ENCODE results near the gene CD2.
"Not testable (repeated sequence)": the region's sequence is repeated elsewhere in the genome, so short reads cannot be mapped to it uniquely, and the experiment has no call there.

The CD2 gene

DNA sequence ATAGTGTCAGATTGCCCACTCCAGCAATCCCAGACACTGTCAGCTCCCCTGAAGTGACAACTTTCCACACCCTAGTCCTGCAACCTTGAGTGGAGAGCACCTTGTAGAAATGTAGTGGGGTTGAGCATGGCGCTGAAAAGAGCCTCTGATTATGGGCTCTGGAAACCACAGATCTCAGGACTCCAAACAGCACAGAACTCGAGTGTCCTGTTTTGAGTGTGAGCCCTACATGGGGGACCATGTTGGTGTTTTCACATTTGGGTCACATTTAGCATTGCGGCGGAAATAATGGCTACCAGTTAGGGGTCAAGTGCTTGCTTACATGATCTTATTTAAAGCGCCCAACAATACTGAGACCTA is 4.2 kb downstream of the CD2 start:
- H3K36me3 ChIP-seq (ENCODE audit: control insufficient read depth, insufficient read depth, low read length), result peaks cover 27% of the 10 kb centered on the region
- H3K27me3 ChIP-seq (replicated peaks; ENCODE audit: control insufficient read depth, insufficient read depth, low read length, poor library complexity, severe bottlenecking); DNase-seq; H3K9me3 ChIP-seq (ENCODE audit: control insufficient read depth, low read length): not testable (repeated sequence)
- peak overlapping the region; percentile 82 for H3K4me3 ChIP-seq (ENCODE audit: insufficient read depth, low read depth, low read length, poor library complexity, severe bottlenecking)
- peaks cover 39% of the 10 kb centered on the region for H3K4me1 ChIP-seq (ENCODE audit: control insufficient read depth, insufficient read depth, low read length, poor library complexity, severe bottlenecking)
- H3K27ac ChIP-seq (ENCODE audit: insufficient read depth, low read length, poor library complexity, severe bottlenecking), result peak overlapping the region; percentile 87

DNA sequence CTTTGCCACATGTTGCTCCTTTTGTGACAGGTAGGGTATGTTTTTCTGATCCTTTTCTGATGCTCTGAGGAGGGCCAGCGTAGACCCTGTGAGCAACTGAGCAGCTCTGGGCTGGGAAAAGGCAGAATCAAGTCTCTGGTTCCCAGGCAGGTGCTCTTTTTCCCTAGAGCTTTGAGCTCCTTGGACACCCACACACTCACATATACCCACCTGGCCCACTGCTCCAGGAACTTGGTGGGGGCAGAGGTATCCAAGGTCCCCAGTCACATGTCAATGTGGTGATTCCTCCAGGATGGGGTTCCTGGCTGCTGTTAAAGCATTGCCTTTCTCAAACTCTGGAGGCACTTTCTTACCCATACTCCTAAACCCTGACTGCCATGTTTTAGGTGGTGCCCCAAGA is 5.4 kb downstream of the CD2 start:
- no peaks in the 10 kb centered on the region for H3K27me3 ChIP-seq (replicated peaks; ENCODE audit: control insufficient read depth, insufficient read depth, low read length, poor library complexity, severe bottlenecking)
- no peaks in the 10 kb centered on the region for H3K9me3 ChIP-seq (ENCODE audit: control insufficient read depth, low read length)
- peaks cover 50% of the 10 kb centered on the region for H3K4me1 ChIP-seq (ENCODE audit: control insufficient read depth, insufficient read depth, low read length, poor library complexity, severe bottlenecking)
- peaks cover 27% of the 10 kb centered on the region for H3K36me3 ChIP-seq (ENCODE audit: control insufficient read depth, insufficient read depth, low read length)
- DNase-seq, result no peak
- peak overlapping the region; percentile 82 for H3K4me3 ChIP-seq (ENCODE audit: insufficient read depth, low read depth, low read length, poor library complexity, severe bottlenecking)
- H3K27ac ChIP-seq (ENCODE audit: insufficient read depth, low read length, poor library complexity, severe bottlenecking), result peak overlapping the region; percentile 87

DNA sequence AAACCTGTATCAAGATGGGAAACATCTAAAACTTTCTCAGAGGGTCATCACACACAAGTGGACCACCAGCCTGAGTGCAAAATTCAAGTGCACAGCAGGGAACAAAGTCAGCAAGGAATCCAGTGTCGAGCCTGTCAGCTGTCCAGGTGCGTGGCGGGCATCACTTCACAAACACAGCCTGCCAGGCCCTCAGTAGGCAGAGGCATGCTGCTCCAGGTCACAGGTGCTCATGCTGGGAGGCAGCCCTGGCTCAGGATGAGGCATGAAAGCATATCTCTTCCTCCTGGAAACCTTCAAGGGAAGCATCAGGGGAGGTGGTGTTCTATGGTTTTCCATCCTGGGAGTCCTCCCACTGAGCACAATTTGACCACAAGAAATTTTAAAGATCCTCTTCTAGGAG is 6.3 kb downstream of the CD2 start:
- DNase-seq, result no peak
- Histone ChIP-seq H3K36me3 (ENCODE audit: control insufficient read depth, insufficient read depth, low read length) (peaks cover 35% of the 10 kb centered on the region), H3K9me3 (ENCODE audit: control insufficient read depth, low read length) (no peaks in the 10 kb centered on the region), H3K4me3 (ENCODE audit: insufficient read depth, low read depth, low read length, poor library complexity, severe bottlenecking) (no peak overlapping the region), H3K27me3 (replicated peaks; ENCODE audit: control insufficient read depth, insufficient read depth, low read length, poor library complexity, severe bottlenecking) (no peaks in the 10 kb centered on the region), H3K4me1 (ENCODE audit: control insufficient read depth, insufficient read depth, low read length, poor library complexity, severe bottlenecking) (peaks cover 58% of the 10 kb centered on the region), H3K27ac (ENCODE audit: insufficient read depth, low read length, poor library complexity, severe bottlenecking) (peak overlapping the region; percentile 87)

DNA sequence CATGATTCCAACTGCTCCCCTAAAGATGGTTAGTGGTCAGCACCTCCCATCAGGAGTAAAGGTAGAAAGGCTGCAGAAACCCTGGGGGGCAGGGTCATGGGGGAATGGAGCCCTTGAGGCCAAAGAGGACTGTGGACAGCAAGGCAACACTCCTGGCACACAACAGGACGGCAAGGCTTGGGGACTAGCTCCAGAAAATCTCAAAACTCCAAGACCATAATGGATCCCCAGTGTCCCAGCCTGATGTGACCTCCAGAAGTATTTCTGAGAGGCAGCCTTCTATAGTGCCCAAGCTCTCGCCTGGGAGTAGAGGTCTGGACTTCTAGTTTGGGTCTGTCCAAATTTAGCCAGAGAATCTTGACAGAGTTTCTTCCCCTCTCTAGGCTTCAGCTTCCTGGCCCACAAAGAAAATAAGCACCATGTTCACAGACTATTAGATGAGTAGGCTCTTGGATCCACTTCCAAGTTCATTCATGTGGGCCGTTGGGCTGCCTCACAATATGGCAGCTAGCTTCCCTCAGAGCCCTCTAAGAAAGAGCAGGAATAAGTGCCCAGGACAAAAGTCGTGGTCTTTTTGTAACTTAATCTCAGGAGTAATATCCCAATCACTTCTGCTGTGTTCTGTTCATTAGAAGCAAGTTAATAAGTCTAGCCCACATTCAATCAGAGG is 6.9 kb downstream of the CD2 start:
- H3K27me3 ChIP-seq (replicated peaks; ENCODE audit: control insufficient read depth, insufficient read depth, low read length, poor library complexity, severe bottlenecking), result no peaks in the 10 kb centered on the region
- peak overlapping the region; percentile 87 for H3K27ac ChIP-seq (ENCODE audit: insufficient read depth, low read length, poor library complexity, severe bottlenecking)
- H3K9me3 ChIP-seq (ENCODE audit: control insufficient read depth, low read length), result no peaks in the 10 kb centered on the region
- no peak overlapping the region for H3K4me3 ChIP-seq (ENCODE audit: insufficient read depth, low read depth, low read length, poor library complexity, severe bottlenecking)
- DNase-seq, result no peak
- peaks cover 64% of the 10 kb centered on the region for H3K4me1 ChIP-seq (ENCODE audit: control insufficient read depth, insufficient read depth, low read length, poor library complexity, severe bottlenecking)
- peaks cover 41% of the 10 kb centered on the region for H3K36me3 ChIP-seq (ENCODE audit: control insufficient read depth, insufficient read depth, low read length)

DNA sequence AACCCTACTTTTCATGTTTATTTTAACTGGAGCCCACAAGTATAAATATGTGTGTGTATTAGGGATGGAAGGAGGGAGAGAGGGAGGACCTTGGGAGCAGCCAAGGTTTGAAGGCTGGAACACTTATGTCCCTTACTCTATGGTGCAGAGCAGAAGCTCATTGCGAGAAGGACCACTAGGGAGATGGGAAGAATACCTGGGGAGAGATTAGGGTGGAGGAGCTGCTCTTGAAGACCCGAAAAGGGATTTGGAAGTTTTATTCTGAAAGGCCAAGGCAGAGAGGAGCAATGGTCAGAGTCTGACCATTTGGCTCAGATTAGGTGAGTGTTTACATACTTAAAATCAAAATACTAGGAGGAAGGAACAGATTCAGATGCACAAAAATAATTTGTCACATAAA is 8.1 kb downstream of the CD2 start:
- DNase-seq, result no peak
- peaks cover 75% of the 10 kb centered on the region for H3K4me1 ChIP-seq (ENCODE audit: control insufficient read depth, insufficient read depth, low read length, poor library complexity, severe bottlenecking)
- peak overlapping the region; percentile 87 for H3K27ac ChIP-seq (ENCODE audit: insufficient read depth, low read length, poor library complexity, severe bottlenecking)
- H3K36me3 ChIP-seq (ENCODE audit: control insufficient read depth, insufficient read depth, low read length), result peaks cover 47% of the 10 kb centered on the region
- H3K4me3 ChIP-seq (ENCODE audit: insufficient read depth, low read depth, low read length, poor library complexity, severe bottlenecking), result peak overlapping the region; percentile 6
- no peaks in the 10 kb centered on the region for H3K27me3 ChIP-seq (replicated peaks; ENCODE audit: control insufficient read depth, insufficient read depth, low read length, poor library complexity, severe bottlenecking)
- H3K9me3 ChIP-seq (ENCODE audit: control insufficient read depth, low read length), result no peaks in the 10 kb centered on the region

DNA sequence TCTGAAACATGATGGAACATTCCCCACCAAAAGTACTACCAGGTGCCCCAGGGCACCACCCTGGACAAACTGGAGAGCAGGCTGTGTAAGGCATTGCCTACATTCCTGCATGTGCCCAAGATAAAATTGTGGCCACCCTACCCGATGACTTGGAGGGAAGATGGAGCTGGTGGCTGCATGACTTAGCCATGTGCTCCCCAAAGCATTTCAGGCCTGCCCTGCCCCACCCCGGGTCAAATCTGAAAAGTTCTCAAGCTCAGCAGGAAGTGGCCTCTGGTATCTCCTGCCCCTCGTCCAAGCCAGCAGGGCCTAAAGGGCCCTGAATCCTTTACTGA is 8.5 kb downstream of the CD2 start:
- H3K27me3 ChIP-seq (replicated peaks; ENCODE audit: control insufficient read depth, insufficient read depth, low read length, poor library complexity, severe bottlenecking), result no peaks in the 10 kb centered on the region
- H3K9me3 ChIP-seq (ENCODE audit: control insufficient read depth, low read length), result no peaks in the 10 kb centered on the region
- peaks cover 51% of the 10 kb centered on the region for H3K36me3 ChIP-seq (ENCODE audit: control insufficient read depth, insufficient read depth, low read length)
- DNase-seq, result no peak
- H3K27ac ChIP-seq (ENCODE audit: insufficient read depth, low read length, poor library complexity, severe bottlenecking), result peak overlapping the region; percentile 87
- H3K4me1 ChIP-seq (ENCODE audit: control insufficient read depth, insufficient read depth, low read length, poor library complexity, severe bottlenecking), result peaks cover 79% of the 10 kb centered on the region
- peak overlapping the region; percentile 6 for H3K4me3 ChIP-seq (ENCODE audit: insufficient read depth, low read depth, low read length, poor library complexity, severe bottlenecking)

DNA sequence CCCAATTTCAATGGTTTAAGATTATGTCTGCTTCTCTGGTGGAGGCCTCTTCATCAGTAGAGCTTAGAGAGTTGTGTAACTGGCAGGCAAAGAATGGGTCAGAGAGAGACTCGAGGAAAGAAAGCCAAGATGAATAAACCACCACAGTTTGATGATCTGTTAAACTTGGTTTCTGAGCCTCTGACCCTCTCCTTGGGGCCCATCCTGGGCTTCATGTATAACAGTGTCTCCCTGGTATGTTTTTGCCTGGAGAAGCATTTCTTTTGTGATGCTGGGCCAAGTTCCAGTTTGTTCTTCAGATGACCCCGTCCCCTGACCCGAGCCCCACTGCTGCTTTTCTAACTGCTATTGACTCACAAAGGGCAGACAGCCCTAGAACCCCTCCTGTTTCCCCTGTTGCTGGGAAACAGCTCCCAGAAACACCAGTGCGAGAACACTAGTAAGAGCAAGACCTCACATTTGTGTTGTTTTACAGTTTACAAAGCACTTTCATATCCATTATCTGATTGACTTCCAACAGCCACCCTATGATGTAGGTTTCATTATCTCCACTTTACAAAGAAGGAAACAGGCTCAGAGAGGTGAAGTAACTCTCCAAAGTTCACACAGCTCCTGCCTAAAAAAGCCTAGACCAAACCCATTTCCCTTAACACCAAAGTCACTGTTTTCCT is 9.0 kb downstream of the CD2 start:
- Histone ChIP-seq H3K9me3 (ENCODE audit: control insufficient read depth, low read length) (no peaks in the 10 kb centered on the region), H3K36me3 (ENCODE audit: control insufficient read depth, insufficient read depth, low read length) (peaks cover 56% of the 10 kb centered on the region), H3K27ac (ENCODE audit: insufficient read depth, low read length, poor library complexity, severe bottlenecking) (peak overlapping the region; percentile 87), H3K4me3 (ENCODE audit: insufficient read depth, low read depth, low read length, poor library complexity, severe bottlenecking) (peak overlapping the region; percentile 24), H3K27me3 (replicated peaks; ENCODE audit: control insufficient read depth, insufficient read depth, low read length, poor library complexity, severe bottlenecking) (no peaks in the 10 kb centered on the region), H3K4me1 (ENCODE audit: control insufficient read depth, insufficient read depth, low read length, poor library complexity, severe bottlenecking) (peaks cover 84% of the 10 kb centered on the region)
- DNase-seq, result peak in 1 of 3 donors; percentile 55

DNA sequence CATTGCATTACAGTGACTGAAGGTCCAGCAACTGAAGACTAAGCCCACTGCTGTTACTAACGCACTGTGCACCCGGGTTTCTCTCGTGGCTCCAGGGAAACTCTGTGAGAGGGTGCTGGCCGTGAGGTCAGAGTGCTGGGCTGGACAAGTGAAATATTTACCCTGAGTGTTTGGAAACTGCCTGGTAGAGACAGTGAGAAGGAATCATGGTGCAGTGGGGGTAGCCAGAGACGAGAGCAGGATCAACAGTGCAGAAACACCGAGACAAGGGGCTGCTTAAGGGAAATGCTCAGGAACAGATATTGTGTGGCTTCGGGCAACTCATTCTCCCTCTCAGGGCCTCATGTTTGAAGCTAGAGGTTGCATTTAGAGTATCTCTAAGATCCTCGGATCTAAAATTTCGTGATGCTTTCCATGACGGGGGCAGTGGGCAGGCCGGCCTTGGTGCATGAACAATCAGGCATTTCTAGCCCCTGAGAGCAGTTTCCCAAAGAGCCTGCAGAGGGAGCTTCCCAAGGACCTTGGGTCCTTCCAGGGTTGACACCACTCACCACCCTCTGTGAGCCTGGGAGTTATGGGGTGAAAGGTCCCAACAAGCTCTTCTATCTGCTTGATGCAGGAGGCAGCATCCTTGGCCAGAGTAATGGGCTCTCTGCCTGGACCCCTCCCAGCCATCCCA is 9.7 kb downstream of the CD2 start:
- Histone ChIP-seq H3K27ac (ENCODE audit: insufficient read depth, low read length, poor library complexity, severe bottlenecking) (peak overlapping the region; percentile 87), H3K36me3 (ENCODE audit: control insufficient read depth, insufficient read depth, low read length) (peaks cover 63% of the 10 kb centered on the region), H3K27me3 (replicated peaks; ENCODE audit: control insufficient read depth, insufficient read depth, low read length, poor library complexity, severe bottlenecking) (no peaks in the 10 kb centered on the region), H3K4me3 (ENCODE audit: insufficient read depth, low read depth, low read length, poor library complexity, severe bottlenecking) (peak overlapping the region; percentile 24), H3K4me1 (ENCODE audit: control insufficient read depth, insufficient read depth, low read length, poor library complexity, severe bottlenecking) (peaks cover 91% of the 10 kb centered on the region), H3K9me3 (ENCODE audit: control insufficient read depth, low read length) (no peaks in the 10 kb centered on the region)
- DNase-seq, result peak in 1 of 3 donors; percentile 43

DNA sequence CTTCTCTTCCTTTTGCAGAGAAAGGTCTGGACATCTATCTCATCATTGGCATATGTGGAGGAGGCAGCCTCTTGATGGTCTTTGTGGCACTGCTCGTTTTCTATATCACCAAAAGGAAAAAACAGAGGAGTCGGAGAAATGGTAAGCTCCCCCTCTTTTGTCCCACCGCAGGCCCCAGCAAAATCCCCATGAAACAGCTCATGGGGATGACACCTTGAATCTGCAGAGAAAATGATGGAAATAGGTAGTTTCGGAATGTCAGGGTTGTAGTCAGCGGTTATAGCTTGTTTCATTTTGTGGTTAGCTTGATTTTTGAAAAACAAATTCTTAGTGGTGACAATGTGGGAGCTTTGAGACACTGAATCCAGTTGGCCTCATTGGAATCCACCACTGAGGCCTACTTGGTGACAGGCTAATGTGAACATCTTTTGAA is 10.3 kb downstream of the CD2 start:
- Histone ChIP-seq H3K4me3 (ENCODE audit: insufficient read depth, low read depth, low read length, poor library complexity, severe bottlenecking) (peak overlapping the region; percentile 24), H3K36me3 (ENCODE audit: control insufficient read depth, insufficient read depth, low read length) (peaks cover 66% of the 10 kb centered on the region), H3K9me3 (ENCODE audit: control insufficient read depth, low read length) (no peaks in the 10 kb centered on the region)

More for the DNA sequence above, 10.3 kb downstream of the CD2 start:
- Histone ChIP-seq H3K4me1 (ENCODE audit: control insufficient read depth, insufficient read depth, low read length, poor library complexity, severe bottlenecking) (peaks cover 97% of the 10 kb centered on the region), H3K27me3 (replicated peaks; ENCODE audit: control insufficient read depth, insufficient read depth, low read length, poor library complexity, severe bottlenecking) (no peaks in the 10 kb centered on the region), H3K27ac (ENCODE audit: insufficient read depth, low read length, poor library complexity, severe bottlenecking) (peak overlapping the region; percentile 87)
- peak in 2 of 3 donors; percentile 58 to 61 for DNase-seq

Data from effector memory CD4-positive, alpha-beta T cell (primary cell).